SW 1271 (cell line): Measurements from ENCODE around the gene FBXO48.

Source experiments
- DNase-seq, 2 experiments: peaks; one replicate each; lab custom pipeline; 2025; lab: John Stamatoyannopoulos, UW

The FBXO48 gene

GRCh38 chr2:68414452-68414851 is 52.6 kb downstream of the FBXO48 start:
- no peak for DNase-seq

- no peak for DNase-seq
These were observed 53.6 kb downstream of the FBXO48 start for GRCh38 chr2:68413466-68413865.

GRCh38 chr2:68412127-68412819 is 54.8 kb downstream of the FBXO48 start:
- no peak for DNase-seq

GRCh38 chr2:68411397-68412126 is 55.5 kb downstream of the FBXO48 start:
- no peak for DNase-seq
